NCI-H2081 treated with DMSO at 0.1 percent for 48 hours (cell line): ENCODE results near the gene SLC25A45.

Experiments
- DNase-seq: peaks from one replicate; lab custom pipeline; 2025; lab: John Stamatoyannopoulos, UW

SLC25A45 gene

GRCh38 chr11:65403607-65404121 lies 21.2 kb upstream of the SLC25A45 start:
- no peak for DNase-seq

DNA sequence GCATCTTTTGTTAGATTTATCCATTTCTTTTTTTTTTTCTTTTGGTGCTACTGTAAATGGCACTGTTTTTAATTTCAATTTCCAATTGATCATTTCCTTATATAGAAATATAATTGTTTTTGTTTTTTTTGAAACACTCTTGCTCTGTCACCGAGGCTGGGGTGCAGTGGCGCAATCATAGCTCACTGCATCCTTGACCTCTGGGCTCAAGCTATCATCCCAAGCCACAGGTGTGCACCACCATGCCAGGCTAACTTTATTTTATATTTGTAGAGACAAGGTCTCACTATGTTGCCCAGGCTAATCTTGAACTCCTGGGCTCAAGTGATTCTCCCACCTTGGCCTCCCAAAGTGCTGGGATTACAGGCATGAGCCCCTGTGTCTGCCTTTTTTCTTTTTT lies 20.3 kb upstream of the SLC25A45 start:
- DNase-seq: no peak

- DNase-seq: no peak
Observed at GRCh38 chr11:65401803-65402248, 19.4 kb upstream of the SLC25A45 start.

- DNase-seq: no peak
Observed at GRCh38 chr11:65401073-65401802, 18.8 kb upstream of the SLC25A45 start.

DNA sequence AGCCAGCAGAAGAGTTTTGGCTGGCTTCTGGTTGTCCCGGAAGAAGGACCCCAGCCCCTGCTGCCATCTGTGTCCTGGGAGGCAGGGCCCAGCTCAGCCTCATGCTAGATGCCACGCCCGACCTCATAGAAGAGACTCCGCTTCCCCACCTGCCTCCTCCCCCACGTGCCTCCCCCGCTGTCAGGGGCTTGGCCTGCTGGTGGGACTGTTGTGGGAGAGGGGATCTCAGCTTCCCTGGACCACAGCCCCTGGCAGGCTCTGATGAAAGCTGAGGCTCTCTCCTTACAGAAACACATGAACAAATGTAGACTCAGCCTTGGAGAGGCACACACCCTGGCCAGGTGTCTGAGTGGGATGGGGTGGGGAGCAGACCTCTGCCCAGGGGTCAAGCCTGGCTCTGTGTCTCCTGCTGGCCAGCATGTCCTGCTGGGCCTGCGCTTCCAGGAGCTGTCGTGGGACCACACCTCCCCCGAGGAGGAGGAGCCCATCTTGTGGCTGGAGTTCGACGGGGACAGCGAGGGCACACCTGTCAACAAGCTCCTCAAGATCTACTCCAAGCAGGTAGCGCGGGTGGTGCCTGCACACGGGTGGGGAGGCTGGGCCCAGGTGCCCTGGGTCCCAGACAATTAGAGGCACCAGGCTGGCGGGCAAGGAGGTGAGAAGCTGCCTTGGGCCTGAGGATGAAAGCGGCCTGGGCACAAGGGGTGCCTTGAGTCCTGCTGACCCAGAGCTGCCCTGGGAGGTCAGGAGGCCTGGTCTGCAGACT lies 18.0 kb upstream of the SLC25A45 start:
- DNase-seq: no peak

- DNase-seq: no peak
Observed at GRCh38 chr11:65399845-65400244, 17.4 kb upstream of the SLC25A45 start.

- DNase-seq: no peak
Observed at GRCh38 chr11:65399249-65399648, 16.8 kb upstream of the SLC25A45 start.

GRCh38 chr11:65398362-65398910 lies 16.0 kb upstream of the SLC25A45 start:
- DNase-seq: no peak

- no peak for DNase-seq
Observed at GRCh38 chr11:65396769-65397745, 14.6 kb upstream of the SLC25A45 start.

GRCh38 chr11:65395961-65396530 lies 13.6 kb upstream of the SLC25A45 start:
- no peak for DNase-seq

- no peak for DNase-seq
Observed at GRCh38 chr11:65394125-65394536, 11.7 kb upstream of the SLC25A45 start.

DNA sequence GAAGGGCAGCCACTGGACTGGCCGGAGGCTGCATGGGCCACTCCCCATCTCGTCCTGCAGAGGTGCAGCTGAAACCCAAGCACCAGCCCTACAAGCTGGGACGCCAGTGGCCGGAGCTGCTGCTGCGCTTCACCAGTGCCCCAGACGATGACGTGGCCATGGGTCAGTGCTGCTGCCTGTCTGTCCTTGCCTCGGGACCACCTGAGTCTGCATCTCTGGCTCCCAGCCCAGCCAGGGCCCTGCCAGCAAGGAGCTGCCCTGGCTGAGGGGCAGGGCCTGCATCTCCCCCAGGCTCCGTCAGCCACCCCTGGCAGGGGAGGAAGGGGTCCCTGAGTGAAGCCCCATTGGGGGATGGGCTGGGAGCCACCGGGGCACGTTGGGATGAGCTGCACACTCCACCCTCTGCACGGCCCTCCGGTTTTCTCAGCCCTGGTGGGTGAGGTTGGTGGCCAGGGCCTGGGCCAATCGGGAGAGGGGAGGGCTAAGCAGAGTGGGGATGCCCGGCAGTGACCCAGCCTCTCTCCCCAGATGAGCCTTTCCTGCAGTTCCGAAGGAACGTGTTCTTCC lies 11.2 kb upstream of the SLC25A45 start:
- no peak for DNase-seq

GRCh38 chr11:65392899-65393298 lies 10.5 kb upstream of the SLC25A45 start:
- no peak for DNase-seq

DNA sequence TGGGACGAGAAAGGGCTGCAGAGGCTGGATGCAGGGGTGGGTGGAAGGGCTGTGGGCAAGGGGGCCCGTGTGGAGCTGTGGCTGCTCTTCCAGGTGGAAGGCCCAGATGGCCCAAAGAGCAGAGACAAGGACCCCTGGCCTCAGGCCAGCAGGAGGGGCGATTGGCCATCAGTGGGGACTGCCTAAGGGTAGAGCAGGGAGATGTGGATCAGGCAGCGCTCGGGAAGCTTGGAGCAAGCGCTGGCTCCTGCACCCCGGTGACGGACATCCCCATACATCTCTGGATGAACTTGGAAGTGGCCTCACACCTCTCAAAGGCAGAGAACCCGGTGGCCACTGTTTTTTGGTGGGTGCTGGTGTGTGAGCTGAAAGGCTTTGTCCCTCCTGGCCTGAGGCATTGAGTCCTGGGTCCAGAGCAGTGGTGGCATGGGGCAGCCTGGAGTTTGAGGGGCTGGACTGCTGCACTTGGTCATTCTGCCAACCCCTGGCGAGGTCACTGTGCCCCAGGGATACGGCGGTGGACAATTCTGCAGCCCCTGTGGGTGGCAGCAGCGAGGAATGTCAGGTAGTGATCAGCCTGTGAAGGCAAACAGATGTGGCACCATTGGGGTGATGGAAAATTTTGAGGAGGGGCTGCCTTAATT lies 9.9 kb upstream of the SLC25A45 start:
- no peak for DNase-seq

DNA sequence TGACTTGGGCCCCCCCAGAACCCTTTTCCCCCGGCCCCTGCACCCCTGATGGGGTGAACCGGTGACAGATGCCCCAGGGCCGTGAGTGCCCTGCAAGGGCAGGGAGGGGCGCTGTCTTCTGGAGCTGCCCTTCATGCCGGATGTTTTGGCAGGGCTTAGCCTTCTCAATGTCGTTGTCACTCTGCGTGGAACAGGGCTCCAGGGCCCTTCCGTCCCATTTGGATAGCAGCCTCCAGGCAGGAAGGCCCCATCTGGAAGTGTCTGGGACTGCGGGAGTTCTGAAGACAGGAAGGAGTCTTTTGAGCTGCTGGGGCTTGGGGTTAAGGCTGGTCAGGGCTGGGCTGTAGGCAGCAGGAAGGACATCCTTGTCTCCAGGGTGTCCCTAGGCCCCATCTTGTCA lies 8.6 kb upstream of the SLC25A45 start:
- DNase-seq: no peak

- DNase-seq: no peak
Observed at GRCh38 chr11:65390099-65390941, 7.9 kb upstream of the SLC25A45 start.

- no peak for DNase-seq
Observed at GRCh38 chr11:65389294-65389980, 7.0 kb upstream of the SLC25A45 start.

GRCh38 chr11:65388731-65389130 lies 6.3 kb upstream of the SLC25A45 start:
- DNase-seq: no peak
